Right atrium auricular region (tissue), 2 donors: Measurements from ENCODE around the gene TAGAP. TPM values are rescaled to one million over a fixed set of nuclear protein-coding genes. Genes with fewer than 3 reads are reported as not detected.
A peak's percentile ranks its signal among the peaks of the same experiment; 100 is the strongest.

Experiments used
- DNase-seq: peaks from one replicate; pipeline ENCODE4 v3.0.0-alpha.2; 2019; ENCODE audit warnings: low spot score
- H3K27ac ChIP-seq, 2 donors: fragments of 200-600 bp; sonication (generic); 1 replicate in 1 of 2; 2 replicates in 1 of 2; pipeline ENCODE4 v1.5.1; 2016 to 2019
- H3K27me3 ChIP-seq, 2 donors: fragments of 200-600 bp; sonication (generic); one replicate each; pipeline versions ENCODE4 v1.5.1 to v1.6.0; 2017 to 2019
- H3K36me3 ChIP-seq: fragments of 200-600 bp; sonication (generic); one replicate; pipeline ENCODE4 v1.5.1; 2016
- H3K4me1 ChIP-seq, 2 donors: fragments of 200-600 bp; sonication (generic); one replicate each; pipeline versions ENCODE4 v1.5.1 to v1.6.0; 2017 to 2019
- H3K4me3 ChIP-seq, 2 donors: fragments of 200-600 bp; sonication (generic); 1 replicate in 1 of 2; 2 replicates in 1 of 2; pipeline ENCODE4 v1.5.1; 2017 to 2019; ENCODE audit warnings: mild to moderate bottlenecking in 1 of 2, moderate library complexity in 1 of 2
- H3K9me3 ChIP-seq, 2 donors: fragments of 200-600 bp; sonication (generic); one replicate each; pipeline ENCODE4 v1.5.1; 2019
- CTCF ChIP-seq, 2 donors: fragments of 200-600 bp; sonication (generic); IDR thresholded peaks; one replicate each; pipeline ENCODE4 v1.5.1; 2019; ENCODE audit warnings: antibody characterized with exemption in 2 of 2
- total RNA-seq, 2 donors: library from RNA; depleted of rRNA; stranded (reverse); fragments of >200 nt; gene quantifications; one replicate each; pipeline ENCODE4 v1.1.0, GENCODE V29; 2016

TAGAP gene
- total RNA-seq, 2 donors from 2014 or later = 2.0 to 3.2 TPM

DNA sequence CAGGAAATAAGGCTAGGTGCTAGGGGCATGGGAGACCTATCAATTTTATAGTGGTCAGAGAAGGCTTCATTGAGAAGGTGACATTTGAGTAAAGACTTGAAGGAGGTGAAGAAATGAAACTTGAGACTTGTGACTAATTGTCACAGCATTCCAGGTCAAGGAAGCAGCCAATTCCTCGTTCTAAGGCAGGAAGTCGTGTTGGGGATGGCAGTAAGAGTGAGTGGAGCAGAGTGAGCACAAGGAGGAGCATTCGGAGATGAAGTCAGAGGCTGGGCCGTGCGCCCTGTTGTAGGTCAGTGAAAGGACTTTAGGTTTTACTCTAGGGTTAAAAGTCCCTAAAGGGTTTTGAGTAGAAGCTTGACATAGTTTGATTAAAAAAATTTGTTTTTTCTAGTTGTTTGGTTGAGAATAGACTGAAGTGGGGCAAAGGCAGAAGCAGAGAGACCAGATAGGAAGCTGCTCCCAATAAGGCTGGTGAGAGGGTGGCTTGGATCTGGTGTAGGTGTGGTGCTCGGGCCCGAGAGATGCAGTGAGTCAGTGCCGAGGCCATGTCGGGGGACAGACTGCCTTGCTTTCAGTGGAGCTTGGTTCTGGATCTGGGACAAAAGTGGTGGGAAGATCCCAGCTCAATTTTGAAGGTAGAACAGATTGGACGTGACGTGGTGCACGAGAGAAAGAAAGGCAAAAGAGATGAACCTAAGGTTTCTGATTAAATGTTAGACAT lies 42.2 kb downstream of the TAGAP start:
- Histone ChIP-seq H3K4me1 (peaks cover 0 to 20% of the 10 kb centered on the region in 2 donors), H3K36me3 (no peaks in the 10 kb centered on the region), H3K27me3 (no peaks in the 10 kb centered on the region), H3K4me3 (no peak overlapping the region), H3K9me3 (no peaks in the 10 kb centered on the region), H3K27ac (no peak overlapping the region)
- no peak for TF ChIP-seq CTCF (IDR thresholded peaks at IDR 0.05)
- DNase-seq = no peak

DNA sequence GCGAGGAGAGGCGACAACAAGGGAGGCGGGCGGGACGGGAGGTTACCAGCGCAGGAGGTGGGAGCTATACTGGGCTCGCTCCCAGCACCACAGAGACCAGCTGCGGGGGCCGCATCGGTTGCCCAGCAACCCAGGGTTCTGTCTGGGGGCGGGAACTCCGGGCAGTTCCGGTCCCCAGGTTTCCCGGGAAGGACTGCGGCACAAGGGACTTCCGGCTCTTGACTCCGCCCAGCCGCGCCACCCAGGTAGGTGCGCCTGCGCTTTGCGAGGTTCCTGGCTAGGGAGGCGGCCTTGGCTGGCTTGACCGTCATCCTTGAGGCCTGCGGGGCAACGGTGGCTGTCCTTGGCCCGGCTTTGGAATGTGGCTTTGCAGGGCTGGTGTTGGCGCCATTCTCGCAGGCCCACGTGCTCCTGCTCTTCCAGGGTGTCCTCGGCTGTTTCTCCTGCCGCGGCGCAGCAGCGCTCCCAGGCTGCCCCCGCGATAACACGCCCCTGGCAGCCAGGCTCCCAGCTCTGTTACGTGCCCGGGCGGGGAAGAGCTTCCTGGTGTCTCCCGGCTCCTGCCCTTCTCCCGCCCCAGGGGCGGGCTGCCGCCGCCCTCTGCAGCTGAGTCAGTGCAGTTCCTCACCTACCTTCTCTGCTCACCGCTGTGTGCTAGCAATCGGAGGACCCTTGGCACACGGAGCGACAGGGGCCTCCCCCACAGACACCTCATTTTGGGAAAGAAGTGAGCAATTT lies 45.0 kb downstream of the TAGAP start, which contains the start of gene RSPH3:
Gene RSPH3 (minus strand): TSS at position 537 of the 738 bp plus-strand sequence. CDS start 652 bp downstream, outside the sequence.
- peak within 1 kb of the TSS; percentile 79 to 80 for H3K4me3 ChIP-seq
- H3K27ac ChIP-seq = peak within 1 kb of the TSS; percentile 85 to 89
- H3K9me3 ChIP-seq = no peaks in the 10 kb centered on the region
- H3K36me3 ChIP-seq = no peaks in the 10 kb centered on the region
- peak; percentile 92 for DNase-seq
- TF ChIP-seq CTCF (IDR thresholded peaks at IDR 0.05) = peak in 1 of 2 donors; percentile 60
- peaks cover 0 to 20% of the 10 kb centered on the region in 2 donors for H3K4me1 ChIP-seq
- H3K27me3 ChIP-seq = no peaks in the 10 kb centered on the region

GRCh38 chr6:158999154-158999665 lies 45.6 kb downstream of the TAGAP start:
- no peak for TF ChIP-seq CTCF (IDR thresholded peaks at IDR 0.05)
- H3K4me3 ChIP-seq = peak overlapping the region; percentile 79 to 80
- H3K27ac ChIP-seq = peak overlapping the region; percentile 85 to 89
- no peaks in the 10 kb centered on the region for H3K27me3 ChIP-seq
- no peak for DNase-seq
- H3K9me3 ChIP-seq = no peaks in the 10 kb centered on the region
- H3K36me3 ChIP-seq = no peaks in the 10 kb centered on the region
- peaks cover 0 to 20% of the 10 kb centered on the region in 2 donors for H3K4me1 ChIP-seq

- H3K27me3 ChIP-seq = no peaks in the 10 kb centered on the region
- H3K36me3 ChIP-seq = no peaks in the 10 kb centered on the region
- no peak overlapping the region for H3K27ac ChIP-seq
- no peak overlapping the region for H3K4me3 ChIP-seq
- no peak for DNase-seq
- TF ChIP-seq CTCF (IDR thresholded peaks at IDR 0.05) = no peak
- peaks cover 0 to 20% of the 10 kb centered on the region in 2 donors for H3K4me1 ChIP-seq
- no peaks in the 10 kb centered on the region for H3K9me3 ChIP-seq
These were observed 47.9 kb downstream of the TAGAP start for GRCh38 chr6:158996856-158997255.

- no peak for TF ChIP-seq CTCF (IDR thresholded peaks at IDR 0.05)
- DNase-seq = no peak
- Histone ChIP-seq H3K27me3 (no peaks in the 10 kb centered on the region), H3K4me1 (no peaks in the 10 kb centered on the region), H3K36me3 (no peaks in the 10 kb centered on the region), H3K4me3 (no peak overlapping the region), H3K27ac (no peak overlapping the region), H3K9me3 (peaks cover 0 to 4% of the 10 kb centered on the region in 2 donors)
These were observed 51.2 kb downstream of the TAGAP start for GRCh38 chr6:158993639-158994038.
